ENCODE measurements around the gene SKIL.

Gene SKIL

GRCh38 chr3:170423001-170423615 is 65.6 kb downstream of the SKIL start:
- Histone ChIP-seq H3K27me3 (replicated peaks) (no peaks in the 10 kb centered on the region), H3K27ac (peak overlapping the region; percentile 32), H3K4me3 (ENCODE audit: low read depth, low read length) (no peak overlapping the region), H3K36me3 (replicated peaks) (peaks cover 27% of the 10 kb centered on the region)
- DNase-seq = no peak
- in situ Hi-C loops (cut with HindIII; ENCODE audit: low pct_ligation_motif_present, low sequenced_read_pairs) = no loop called here
- TF ChIP-seq, protein P1, sequence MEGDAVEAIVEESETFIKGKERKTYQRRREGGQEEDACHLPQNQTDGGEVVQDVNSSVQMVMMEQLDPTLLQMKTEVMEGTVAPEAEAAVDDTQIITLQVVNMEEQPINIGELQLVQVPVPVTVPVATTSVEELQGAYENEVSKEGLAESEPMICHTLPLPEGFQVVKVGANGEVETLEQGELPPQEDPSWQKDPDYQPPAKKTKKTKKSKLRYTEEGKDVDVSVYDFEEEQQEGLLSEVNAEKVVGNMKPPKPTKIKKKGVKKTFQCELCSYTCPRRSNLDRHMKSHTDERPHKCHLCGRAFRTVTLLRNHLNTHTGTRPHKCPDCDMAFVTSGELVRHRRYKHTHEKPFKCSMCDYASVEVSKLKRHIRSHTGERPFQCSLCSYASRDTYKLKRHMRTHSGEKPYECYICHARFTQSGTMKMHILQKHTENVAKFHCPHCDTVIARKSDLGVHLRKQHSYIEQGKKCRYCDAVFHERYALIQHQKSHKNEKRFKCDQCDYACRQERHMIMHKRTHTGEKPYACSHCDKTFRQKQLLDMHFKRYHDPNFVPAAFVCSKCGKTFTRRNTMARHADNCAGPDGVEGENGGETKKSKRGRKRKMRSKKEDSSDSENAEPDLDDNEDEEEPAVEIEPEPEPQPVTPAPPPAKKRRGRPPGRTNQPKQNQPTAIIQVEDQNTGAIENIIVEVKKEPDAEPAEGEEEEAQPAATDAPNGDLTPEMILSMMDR (IDR thresholded peaks at IDR 0.05; ENCODE audit: low read depth, low read length, missing control alignments) = no peak

GRCh38 chr3:170424879-170425278 is 67.4 kb downstream of the SKIL start:
- no peaks in the 10 kb centered on the region for H3K27me3 ChIP-seq (replicated peaks)
- DNase-seq = peak; percentile 64
- H3K36me3 ChIP-seq (replicated peaks) = peaks cover 27% of the 10 kb centered on the region
- TF ChIP-seq, protein P1 (IDR thresholded peaks at IDR 0.05; ENCODE audit: low read depth, low read length, missing control alignments) = no peak
- in situ Hi-C loops (cut with HindIII; ENCODE audit: low pct_ligation_motif_present, low sequenced_read_pairs) = loop anchor here (25.0 kb wide), 1 partner anchor 387 kb away; no protein-coding TSS in a partner anchor
- H3K27ac ChIP-seq = peak overlapping the region; percentile 46
- no peak overlapping the region for H3K4me3 ChIP-seq (ENCODE audit: low read depth, low read length)

GRCh38 chr3:170425491-170426239 is 68.2 kb downstream of the SKIL start:
- peaks cover 27% of the 10 kb centered on the region for H3K36me3 ChIP-seq (replicated peaks)
- in situ Hi-C loops (cut with HindIII; ENCODE audit: low pct_ligation_motif_present, low sequenced_read_pairs) = loop anchor here (25.0 kb wide), 1 partner anchor 387 kb away; no protein-coding TSS in a partner anchor
- H3K27me3 ChIP-seq (replicated peaks) = no peaks in the 10 kb centered on the region
- no peak overlapping the region for H3K4me3 ChIP-seq (ENCODE audit: low read depth, low read length)
- TF ChIP-seq, protein P1 (IDR thresholded peaks at IDR 0.05; ENCODE audit: low read depth, low read length, missing control alignments) = no peak
- H3K27ac ChIP-seq = peak overlapping the region; percentile 46
- DNase-seq = no peak

DNA sequence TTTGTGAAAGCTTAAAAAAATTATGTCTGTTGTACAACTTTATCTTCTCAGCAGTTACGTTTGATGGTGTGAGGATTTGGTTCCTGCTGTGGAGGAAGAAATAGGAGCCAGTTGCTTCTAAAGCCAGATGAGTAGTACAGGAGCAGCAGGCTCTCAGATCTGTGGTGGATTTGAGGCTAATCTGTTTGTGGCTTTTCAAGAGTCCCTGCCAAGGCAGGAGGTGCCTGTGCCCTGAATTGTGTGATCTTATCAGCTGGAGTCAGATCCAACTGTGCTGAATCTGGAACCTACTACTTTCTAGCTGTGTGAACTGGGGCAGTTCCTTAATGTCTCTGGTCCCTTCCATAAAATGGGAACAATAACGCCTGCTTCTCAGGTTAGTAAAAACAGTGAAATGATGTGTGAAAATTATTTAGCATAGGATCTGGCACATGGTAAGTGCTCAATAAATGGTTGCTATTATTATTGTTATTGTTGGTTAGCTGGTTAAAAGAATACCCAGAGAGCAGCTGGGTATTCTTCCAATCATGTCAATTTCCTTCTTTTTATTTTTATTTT is 68.8 kb downstream of the SKIL start:
- Histone ChIP-seq H3K36me3 (replicated peaks) (peaks cover 27% of the 10 kb centered on the region), H3K27me3 (replicated peaks) (no peaks in the 10 kb centered on the region), H3K27ac (peak overlapping the region; percentile 46), H3K4me3 (ENCODE audit: low read depth, low read length) (no peak overlapping the region)
- in situ Hi-C loops (cut with HindIII; ENCODE audit: low pct_ligation_motif_present, low sequenced_read_pairs) = loop anchor here (25.0 kb wide), 1 partner anchor 386 kb away; no protein-coding TSS in a partner anchor
- DNase-seq = no peak
- TF ChIP-seq, protein P1 (IDR thresholded peaks at IDR 0.05; ENCODE audit: low read depth, low read length, missing control alignments) = no peak

- no peak overlapping the region for H3K4me3 ChIP-seq (ENCODE audit: low read depth, low read length)
- peaks cover 32% of the 10 kb centered on the region for H3K36me3 ChIP-seq (replicated peaks)
- H3K27me3 ChIP-seq (replicated peaks) = no peaks in the 10 kb centered on the region
- TF ChIP-seq, protein P1 (IDR thresholded peaks at IDR 0.05; ENCODE audit: low read depth, low read length, missing control alignments) = no peak
- in situ Hi-C loops (cut with HindIII; ENCODE audit: low pct_ligation_motif_present, low sequenced_read_pairs) = loop anchor here (25.0 kb wide), 1 partner anchor 384 kb away; no protein-coding TSS in a partner anchor
- no peak for DNase-seq
- peak overlapping the region; percentile 61 for H3K27ac ChIP-seq
Observed at GRCh38 chr3:170428095-170428494, 70.6 kb downstream of the SKIL start.
